K562 treated with DMSO at 1 percent for 4 hours (cell line): ENCODE results near the gene TUBGCP6. TPM values are rescaled to one million over a fixed set of nuclear protein-coding genes. Genes with fewer than 3 reads are reported as not detected.

Experiments used
- total RNA-seq: library from RNA; unstranded; fragments of 300-600 nt; gene quantifications from 2 replicates; pipeline ENCODE4 v1.2.3, GENCODE V29; 2022; ENCODE audit not compliant: insufficient read depth

TUBGCP6 gene, protein sequence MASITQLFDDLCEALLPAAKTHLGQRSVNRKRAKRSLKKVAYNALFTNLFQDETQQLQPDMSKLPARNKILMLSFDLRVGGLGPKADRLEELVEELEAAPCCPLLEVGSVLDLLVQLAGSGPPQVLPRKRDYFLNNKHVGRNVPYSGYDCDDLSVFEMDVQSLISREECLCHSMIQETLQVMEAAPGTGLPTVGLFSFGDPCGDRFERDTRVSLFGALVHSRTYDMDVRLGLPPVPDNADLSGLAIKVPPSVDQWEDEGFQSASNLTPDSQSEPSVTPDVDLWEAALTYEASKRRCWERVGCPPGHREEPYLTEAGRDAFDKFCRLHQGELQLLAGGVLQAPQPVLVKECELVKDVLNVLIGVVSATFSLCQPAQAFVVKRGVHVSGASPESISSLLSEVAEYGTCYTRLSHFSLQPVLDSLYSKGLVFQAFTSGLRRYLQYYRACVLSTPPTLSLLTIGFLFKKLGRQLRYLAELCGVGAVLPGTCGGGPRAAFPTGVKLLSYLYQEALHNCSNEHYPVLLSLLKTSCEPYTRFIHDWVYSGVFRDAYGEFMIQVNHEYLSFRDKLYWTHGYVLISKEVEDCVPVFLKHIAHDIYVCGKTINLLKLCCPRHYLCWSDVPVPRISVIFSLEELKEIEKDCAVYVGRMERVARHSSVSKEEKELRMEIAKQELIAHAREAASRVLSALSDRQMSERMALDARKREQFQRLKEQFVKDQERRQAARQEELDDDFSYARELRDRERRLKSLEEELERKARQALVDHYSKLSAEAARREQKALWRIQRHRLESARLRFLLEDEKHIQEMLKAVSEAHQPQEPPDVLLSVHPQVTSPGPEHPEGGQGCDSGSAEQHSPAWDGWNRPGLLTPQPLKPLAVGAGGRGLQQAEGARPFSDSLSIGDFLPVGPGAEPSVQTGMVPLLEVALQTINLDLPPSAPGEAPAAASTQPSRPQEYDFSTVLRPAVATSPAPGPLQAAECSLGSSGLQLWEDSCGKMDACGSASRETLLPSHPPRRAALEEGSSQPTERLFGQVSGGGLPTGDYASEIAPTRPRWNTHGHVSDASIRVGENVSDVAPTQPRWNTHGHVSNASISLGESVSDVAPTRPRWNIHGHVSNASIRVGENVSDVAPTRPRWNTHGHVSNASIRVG (N-terminal part only)
- total RNA-seq, result 11.9 and 16.1 TPM in 2 replicates

DNA sequence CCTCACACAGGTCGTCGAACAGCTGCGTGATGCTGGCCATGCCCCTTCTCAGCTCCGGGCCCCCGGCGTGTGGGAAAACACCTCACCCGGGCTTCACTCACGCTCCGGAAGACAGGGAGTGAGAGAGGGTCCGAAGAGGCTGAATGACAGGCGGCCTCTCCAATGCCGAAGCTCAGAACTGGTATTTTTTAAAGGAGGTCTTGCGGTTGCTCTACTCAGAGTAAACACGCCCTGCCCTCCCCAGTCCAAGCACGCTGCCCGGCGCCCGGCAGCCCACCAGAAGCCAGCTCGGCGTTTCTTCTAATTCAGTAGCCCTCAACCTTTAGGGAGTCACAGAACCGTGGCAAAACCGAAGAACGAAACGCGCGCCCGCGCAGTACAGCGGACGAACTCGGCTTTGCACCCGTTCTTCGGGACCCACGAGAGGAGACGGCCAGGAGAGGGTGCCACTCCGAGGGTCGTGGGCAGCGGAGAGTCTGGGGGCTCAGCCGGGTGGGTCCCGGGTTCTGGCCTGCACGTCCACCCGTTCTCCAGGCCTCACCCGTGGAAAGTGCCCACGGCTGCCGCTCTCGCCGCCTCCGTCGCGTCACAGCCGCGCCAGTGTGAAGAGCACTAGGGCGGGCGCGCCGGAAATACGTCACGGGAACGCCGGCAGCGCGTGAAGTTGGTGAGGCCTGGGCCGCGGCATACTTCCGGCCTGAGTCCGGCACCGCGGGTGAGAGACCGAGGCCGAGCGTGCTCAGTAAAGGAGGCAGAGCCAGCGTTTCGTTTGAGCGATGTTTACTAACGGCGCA lies at the start of gene TUBGCP6:
Gene TUBGCP6, minus strand, starts transcription at position 604 of the 794 bp plus-strand sequence. Its CDS starts 564 bp downstream, at position 40.

DNA sequence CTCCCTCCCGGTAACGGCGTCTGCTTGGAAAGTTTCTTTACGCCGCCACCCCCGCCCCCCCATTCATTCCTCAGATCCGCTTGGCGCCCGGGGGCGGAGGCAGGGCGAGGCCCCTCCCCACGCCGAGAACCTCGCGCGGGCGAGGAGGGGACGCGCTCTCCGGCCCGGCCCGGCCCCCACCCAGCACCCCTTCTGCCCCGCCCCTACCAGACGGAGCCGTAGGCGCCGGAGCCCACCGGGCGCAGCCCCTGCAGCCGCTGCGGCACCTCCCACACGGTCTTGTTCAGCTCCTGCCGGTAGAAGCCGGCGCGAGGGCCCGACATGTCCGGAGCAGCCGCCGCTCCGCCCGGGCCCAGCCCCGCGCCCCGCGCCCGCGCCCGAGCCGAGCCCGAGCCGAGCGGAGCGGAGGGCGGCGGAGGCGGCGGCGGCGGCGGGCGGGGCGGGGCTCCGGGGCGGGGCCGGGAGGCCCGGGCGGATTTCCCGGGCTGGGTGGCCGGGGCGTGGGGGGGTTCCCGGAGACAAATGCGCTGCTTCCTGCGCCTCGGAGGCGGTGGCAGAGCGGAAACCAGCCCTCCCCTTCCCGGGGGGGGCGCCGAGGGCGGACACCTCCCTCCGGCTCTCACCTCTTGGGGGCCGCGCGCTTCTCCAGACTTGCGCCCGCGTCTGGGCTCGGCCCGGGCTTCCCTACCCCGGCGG lies 25.3 kb upstream of the TUBGCP6 start, which contains the start of gene MAPK11:
Gene MAPK11, minus strand, starts transcription at position 411 of the 696 bp plus-strand sequence. Its CDS starts 88 bp downstream, at position 323.

DNA sequence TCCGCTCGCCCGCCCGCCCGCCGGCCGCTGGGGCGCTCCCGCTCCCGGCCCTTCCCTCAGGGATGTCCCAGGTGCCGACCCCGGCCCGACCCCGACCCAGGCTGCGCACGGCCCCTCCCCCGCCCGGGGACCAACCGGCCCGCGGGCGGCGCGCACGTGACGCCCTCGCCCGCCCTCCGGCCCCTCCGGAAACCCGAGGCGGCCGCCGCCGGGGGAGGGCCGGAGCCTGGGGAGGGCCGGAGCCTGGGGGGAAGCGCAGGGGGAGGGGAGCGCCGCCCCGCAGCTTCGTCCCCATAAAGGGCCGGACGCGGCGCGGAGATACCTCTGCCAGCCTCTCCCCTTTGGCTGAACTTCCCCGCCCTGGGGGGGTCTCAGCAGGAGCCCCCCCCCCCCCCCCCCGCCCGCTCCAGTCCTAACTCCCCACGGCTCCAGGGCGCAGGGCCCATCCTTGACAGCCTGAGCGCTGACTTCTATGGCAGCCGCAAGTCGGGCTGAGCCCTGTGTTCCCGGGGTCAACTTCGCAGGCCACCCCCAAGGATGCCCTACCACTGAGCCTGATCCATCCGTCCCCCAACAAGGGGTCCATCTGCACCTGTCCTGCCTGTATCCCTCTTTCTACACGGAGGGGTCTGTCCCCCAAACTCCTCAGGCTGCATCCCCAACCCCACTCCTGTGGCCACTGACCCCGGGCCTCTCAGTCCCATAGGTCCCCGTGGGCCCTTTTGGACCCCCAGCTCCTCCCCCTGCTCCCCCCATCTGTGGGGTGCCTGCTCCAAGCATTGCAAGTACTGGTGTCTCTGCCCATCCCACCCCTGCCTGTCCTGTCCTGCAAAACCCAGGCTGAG lies 17.0 kb upstream of the TUBGCP6 start, which contains the start of gene MAPK12:
Gene MAPK12, minus strand, starts transcription at position 69 of the 845 bp plus-strand sequence. CDS start 174 bp downstream, outside the sequence.

DNA sequence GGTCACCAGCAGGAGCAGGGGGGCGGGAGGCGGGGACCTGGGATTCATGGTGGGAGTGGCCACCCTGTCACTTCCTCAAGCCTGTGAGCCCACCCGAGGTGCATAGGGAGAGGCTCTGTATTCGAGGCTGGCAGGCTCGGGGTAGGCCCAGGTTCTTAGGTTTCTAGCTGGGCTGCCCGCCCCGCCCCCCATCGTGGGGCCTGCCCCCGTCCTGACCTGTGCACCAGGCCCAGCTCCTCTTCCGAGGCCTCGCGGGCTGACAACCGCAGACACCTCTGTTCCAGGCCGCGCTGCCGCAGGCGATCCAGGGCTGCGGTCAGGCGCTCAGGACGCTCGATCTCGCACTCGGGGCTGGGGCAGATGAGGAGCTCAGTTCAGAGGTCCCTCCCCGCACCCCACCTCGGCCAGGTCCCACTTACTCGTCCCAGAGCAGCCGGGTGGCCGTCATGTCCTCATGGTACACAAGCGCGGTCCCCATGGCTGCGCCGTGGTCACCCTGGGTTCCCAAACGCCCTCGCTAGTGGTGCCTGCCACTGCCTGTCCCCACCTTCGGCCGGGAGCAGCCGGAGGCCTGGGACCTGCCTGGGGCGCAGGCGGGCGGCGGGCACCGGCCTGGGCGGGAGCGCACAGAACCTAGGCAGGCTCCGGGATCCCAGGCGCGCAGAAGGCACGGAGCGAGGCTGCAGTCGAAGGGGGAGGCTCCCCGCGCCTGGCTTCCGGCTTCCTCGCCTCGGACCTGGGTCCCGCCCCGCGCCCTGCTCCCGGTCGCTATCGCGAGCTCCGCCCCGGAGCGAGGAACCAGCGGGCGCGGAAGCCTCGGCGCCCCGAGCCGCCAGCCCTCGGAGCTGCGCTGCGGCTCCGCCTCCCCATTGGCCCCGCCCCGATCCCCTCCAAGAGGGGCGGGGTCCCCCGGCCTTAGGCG lies 6.0 kb upstream of the TUBGCP6 start, which contains the start of gene HDAC10:
Gene HDAC10, minus strand, starts transcription at position 711 of the 922 bp plus-strand sequence. Its CDS starts 233 bp downstream, at position 478.

DNA sequence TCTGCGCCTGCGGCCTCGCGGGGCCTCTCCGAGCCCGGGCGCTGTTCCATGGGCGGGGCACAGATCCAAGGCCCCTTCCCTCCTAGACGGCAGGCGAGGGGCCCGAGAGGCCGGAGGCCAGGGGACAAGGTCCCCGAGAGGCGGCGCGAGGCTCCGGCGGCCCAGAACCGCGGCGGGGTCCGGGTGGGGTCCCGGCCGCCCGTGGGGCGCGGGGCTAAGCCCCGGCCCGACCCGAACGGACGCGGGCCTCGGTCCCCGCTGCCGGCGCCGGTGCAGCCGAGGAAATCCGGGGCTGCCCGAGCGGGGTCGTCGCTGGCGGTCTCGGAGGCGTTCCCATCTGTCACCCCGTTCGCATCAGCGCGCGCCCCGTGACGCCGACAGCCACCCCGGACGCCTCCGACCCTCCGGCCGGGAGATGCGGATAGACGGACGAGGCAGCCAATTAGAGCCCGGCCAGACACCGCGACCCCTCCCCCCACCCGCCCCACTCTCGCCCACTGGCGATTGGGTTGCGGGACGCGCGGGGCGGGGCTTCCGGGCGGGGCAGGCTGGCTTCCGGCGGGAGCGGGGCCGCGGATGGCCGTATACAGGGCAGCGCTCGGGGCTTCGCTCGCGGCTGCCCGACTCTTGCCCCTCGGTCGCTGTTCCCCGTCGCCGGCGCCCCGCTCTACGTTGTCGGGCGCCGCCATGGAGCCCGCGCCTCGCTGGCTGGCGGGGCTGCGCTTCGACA lies 44.2 kb downstream of the TUBGCP6 start, which contains the start of gene SELENOO:
Gene SELENOO, plus strand, starts transcription at position 551 of the 730 bp plus-strand sequence. Its CDS starts 26 bp downstream, at position 577.

DNA sequence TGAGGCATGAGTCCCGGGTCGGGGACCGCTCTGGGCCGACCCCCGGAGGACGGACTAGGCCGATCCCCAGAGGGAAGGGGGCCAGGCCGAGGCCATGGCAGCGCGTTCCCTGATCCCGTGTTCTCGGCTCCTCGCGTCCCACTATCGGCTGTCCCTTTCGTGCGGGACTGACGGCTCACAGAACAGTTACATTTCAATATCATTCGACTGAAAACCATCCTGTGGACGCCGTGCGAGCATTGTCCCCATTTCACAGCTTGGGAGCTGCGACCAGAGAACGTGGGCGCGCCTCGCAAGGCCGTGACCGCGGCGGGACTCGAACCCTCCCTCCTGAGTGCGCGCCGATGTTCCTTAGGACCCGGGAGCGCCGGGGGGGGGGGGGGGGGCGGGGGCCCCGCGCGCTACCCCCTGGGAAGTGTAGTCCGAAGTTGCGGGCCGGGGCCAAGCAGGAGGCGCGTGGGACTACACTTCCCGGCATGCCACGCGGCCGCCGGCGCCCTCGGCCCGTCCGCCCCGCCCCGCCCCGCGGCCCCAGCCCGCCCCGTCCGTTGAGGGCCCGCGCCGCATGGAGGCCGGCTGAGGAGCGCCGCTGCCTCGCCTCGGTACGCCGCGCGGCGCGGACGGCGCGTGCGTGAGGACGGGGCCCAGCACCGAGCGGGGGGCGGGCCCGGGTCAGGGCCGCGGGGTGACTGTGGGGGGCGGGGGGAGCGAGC lies 59.3 kb downstream of the TUBGCP6 start, which contains the start of gene TRABD:
Gene TRABD, plus strand, starts transcription at position 539 of the 713 bp plus-strand sequence. CDS start 7,148 bp downstream, outside the sequence.

DNA sequence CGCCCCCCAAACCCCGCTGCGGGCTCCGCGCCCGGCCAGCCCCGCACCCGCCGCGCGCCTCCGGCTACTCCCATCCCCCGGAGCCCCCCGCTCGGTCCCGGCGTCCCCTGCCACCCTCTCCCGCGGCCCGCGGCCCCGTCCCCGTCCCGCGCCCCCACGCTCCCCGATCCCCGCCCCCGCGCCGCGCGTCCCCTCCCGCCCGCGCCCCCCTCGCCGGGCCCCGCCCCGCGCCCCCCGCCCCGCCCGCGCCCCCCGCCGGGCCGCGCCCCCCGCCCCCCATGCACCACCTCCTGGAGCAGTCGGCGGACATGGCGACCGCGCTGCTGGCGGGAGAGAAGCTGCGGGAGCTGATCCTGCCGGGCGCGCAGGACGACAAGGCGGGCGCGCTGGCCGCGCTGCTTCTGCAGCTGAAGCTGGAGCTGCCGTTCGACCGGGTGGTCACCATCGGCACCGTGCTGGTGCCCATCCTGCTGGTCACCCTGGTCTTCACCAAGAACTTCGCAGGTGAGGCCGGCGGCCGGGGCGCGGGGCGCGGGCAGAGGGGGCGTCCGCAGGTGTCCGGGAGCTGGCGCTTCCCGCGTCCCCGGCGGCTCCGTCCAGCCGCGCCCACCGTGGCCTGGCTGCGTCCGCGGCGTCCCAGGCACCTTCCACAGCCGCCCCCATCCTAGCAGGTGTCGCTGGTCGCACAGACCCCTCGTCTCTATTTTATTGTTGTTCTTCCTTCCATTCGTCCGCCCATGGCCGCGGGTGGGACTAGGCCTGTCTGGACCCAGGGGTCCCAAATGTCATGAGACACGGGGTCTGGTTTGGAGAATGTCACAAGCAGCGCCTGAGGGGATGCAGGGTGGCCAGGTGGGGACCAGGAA lies 74.1 kb downstream of the TUBGCP6 start, which contains the start of gene PANX2:
Gene PANX2, plus strand, starts transcription at position 279 of the 866 bp plus-strand sequence. Its CDS starts 0 bp downstream, at position 279.

Other genes starting within 250 kb of the TUBGCP6 start
- gene IL17REL, start 232.3 kb downstream of the TUBGCP6 start, total RNA-seq, result not detected in 2 replicates
- not detected in 2 replicates for gene TTLL8, start 186.7 kb downstream of the TUBGCP6 start, total RNA-seq
- gene MLC1, start 159.6 kb downstream of the TUBGCP6 start, total RNA-seq, result 1.5 and 5.6 TPM in 2 replicates
- 0.66 and 0.81 TPM in 2 replicates for gene MOV10L1, start 155.0 kb downstream of the TUBGCP6 start, total RNA-seq
- 24.4 and 28.0 TPM in 2 replicates for gene PANX2, start 74.3 kb downstream of the TUBGCP6 start, total RNA-seq
- 54.3 and 67.9 TPM in 2 replicates for gene TRABD, start 59.1 kb downstream of the TUBGCP6 start, total RNA-seq
- 19.9 and 32.2 TPM in 2 replicates for gene SELENOO, start 44.0 kb downstream of the TUBGCP6 start, total RNA-seq
- gene HDAC10, start 6.2 kb upstream of the TUBGCP6 start, total RNA-seq, result 25.1 and 29.2 TPM in 2 replicates
- gene MAPK12, start 16.7 kb upstream of the TUBGCP6 start, total RNA-seq, result 24.5 and 32.8 TPM in 2 replicates
- 7.2 and 11.4 TPM in 2 replicates for gene MAPK11, start 25.4 kb upstream of the TUBGCP6 start, total RNA-seq
- 34.3 and 35.7 TPM in 2 replicates for gene PLXNB2, start 62.6 kb upstream of the TUBGCP6 start, total RNA-seq
- gene DENND6B, start 82.0 kb upstream of the TUBGCP6 start, total RNA-seq, result 1.8 TPM in 2 replicates
- gene PPP6R2, start 98.3 kb upstream of the TUBGCP6 start, total RNA-seq, result 42.2 and 49.8 TPM in 2 replicates
- 46.6 and 47.5 TPM in 2 replicates for gene SBF1, start 230.0 kb upstream of the TUBGCP6 start, total RNA-seq
- 8.0 and 9.4 TPM in 2 replicates for gene ADM2, start 236.5 kb upstream of the TUBGCP6 start, total RNA-seq
- gene MIOX, start 241.8 kb upstream of the TUBGCP6 start, total RNA-seq, result not detected in 2 replicates